Lower lobe of right lung (tissue), 2 donors: Measurements from ENCODE around the gene CDAN1. TPM values are rescaled to one million over a fixed set of nuclear protein-coding genes. Genes with fewer than 3 reads are reported as not detected.

Experiments
- ATAC-seq, 2 donors: fragments of 200-7000 bp; cut with Tn5 transposase; one replicate each; pipeline ENCODE4 v1.9.1; 2020 to 2022; ENCODE audit warnings: mild to moderate bottlenecking in 2 of 2, moderate library complexity in 2 of 2
- DNase-seq: peaks from one replicate; pipeline ENCODE4 v3.0.0-alpha.2; 2020
- H3K27ac ChIP-seq: fragments of 200-600 bp; one replicate; pipeline ENCODE4 v1.8.0; 2022
- H3K27me3 ChIP-seq: fragments of 200-600 bp; one replicate; pipeline ENCODE4 v1.8.0; 2022; ENCODE audit warnings: low read depth
- H3K36me3 ChIP-seq: fragments of 200-600 bp; one replicate; pipeline ENCODE4 v1.8.0; 2022; ENCODE audit warnings: mild to moderate bottlenecking
- H3K4me1 ChIP-seq: fragments of 200-600 bp; one replicate; pipeline ENCODE4 v1.8.0; 2022
- H3K4me3 ChIP-seq: fragments of 200-600 bp; one replicate; pipeline ENCODE4 v1.8.0; 2022; ENCODE audit warnings: mild to moderate bottlenecking
- H3K9me3 ChIP-seq: fragments of 200-600 bp; one replicate; pipeline ENCODE4 v1.8.0; 2022
- CTCF ChIP-seq: fragments of 200-600 bp; IDR thresholded peaks from one replicate; pipeline ENCODE4 v1.8.0; 2022; ENCODE audit warnings: antibody characterized with exemption, mild to moderate bottlenecking
- intact Hi-C: fragments of 100-400 bp; cut with DNase I; formaldehyde crosslinking; loops from one replicate; pipeline ENCODE4 v1.11.0; 2022
- total RNA-seq: library from RNA; stranded (reverse); fragmentation: NEBNext Ultra II Directional; extraction: Animal tissue kit (Norgen Biotek cat#: 25700); gene quantifications from one replicate; pipeline ENCODE4 v1.2.1, GENCODE V29; 2021
- donor health status: DM: no; HTN: yes; CAD: no; lungs with severe emphysema.

Gene CDAN1
- total RNA-seq, 1 donor from 2014 or later: 11.3 TPM

DNA sequence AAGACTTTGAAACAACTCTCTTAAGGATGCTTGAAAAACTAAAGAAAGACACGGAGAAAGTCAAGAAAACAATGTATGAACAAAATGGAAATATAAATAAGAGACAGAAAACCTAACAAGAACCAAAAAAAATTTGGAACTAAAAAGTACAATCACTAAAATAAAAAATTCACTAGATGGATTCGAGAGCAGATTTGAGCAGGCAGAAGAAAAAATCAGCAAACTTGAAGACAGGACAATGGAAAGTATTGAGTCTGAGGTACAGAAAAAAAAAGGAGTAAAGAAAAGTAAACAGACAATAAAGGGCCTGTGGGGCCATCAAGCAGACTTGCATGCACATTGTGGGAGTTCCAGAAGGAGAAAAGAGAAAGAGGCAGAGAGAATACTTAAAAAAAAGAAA, 13.4 kb upstream of the CDAN1 start:
- ATAC-seq (no peak), DNase-seq (no peak)
- no peak overlapping the region for H3K4me3 ChIP-seq
- no peak overlapping the region for H3K27ac ChIP-seq
- H3K27me3 ChIP-seq: no peaks in the 10 kb centered on the region
- H3K9me3 ChIP-seq: no peaks in the 10 kb centered on the region
- H3K36me3 ChIP-seq: peaks cover 24% of the 10 kb centered on the region
- no peaks in the 10 kb centered on the region for H3K4me1 ChIP-seq
- intact Hi-C loops: no loop called here
- no peak for TF ChIP-seq CTCF

DNA sequence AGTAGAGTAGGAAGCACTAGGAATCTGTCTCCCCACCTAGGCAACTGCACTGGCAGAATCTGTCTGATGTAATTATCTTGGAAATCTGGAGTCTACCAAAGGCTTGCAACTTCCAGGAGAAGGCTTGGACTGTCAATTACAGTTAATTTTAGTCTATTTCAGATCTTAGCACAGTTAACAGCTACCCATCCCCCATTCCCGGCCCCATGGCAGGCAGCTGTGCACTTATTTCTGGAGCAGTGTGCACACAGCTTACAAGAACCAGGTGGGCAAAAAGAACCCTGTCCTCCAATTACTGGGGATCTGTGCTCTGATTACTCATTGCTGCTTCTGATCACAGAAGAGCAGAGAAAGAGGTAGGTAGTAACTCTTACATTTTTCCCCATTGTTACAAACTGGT, 12.3 kb upstream of the CDAN1 start:
- no peak for TF ChIP-seq CTCF
- no peaks in the 10 kb centered on the region for H3K4me1 ChIP-seq
- no peak overlapping the region for H3K4me3 ChIP-seq
- H3K27me3 ChIP-seq: no peaks in the 10 kb centered on the region
- DNase-seq (no peak), ATAC-seq (no peak)
- no peaks in the 10 kb centered on the region for H3K9me3 ChIP-seq
- no peak overlapping the region for H3K27ac ChIP-seq
- intact Hi-C loops: no loop called here
- H3K36me3 ChIP-seq: peaks cover 26% of the 10 kb centered on the region

DNA sequence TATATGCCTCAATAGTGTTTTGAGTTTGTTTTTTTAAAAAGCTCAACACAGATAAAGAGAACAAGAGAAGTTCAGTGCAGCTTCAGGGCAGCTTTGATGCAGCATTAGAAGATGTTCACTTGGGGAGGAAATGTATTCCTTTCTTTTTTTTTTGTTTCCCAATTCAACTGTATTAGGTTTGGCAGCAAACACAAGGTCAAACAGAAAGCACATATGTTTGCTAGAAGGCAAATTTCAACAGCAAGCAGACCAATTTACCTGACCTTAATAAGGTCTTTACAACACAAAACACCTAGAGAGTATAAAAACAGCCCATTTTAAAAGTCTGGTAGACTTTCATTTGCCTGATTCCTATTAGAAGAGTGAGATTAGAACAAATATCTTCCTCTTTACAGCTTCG, 7.3 kb upstream of the CDAN1 start:
- Histone ChIP-seq H3K27me3 (no peaks in the 10 kb centered on the region), H3K27ac (no peak overlapping the region), H3K36me3 (peaks cover 9% of the 10 kb centered on the region), H3K4me3 (no peak overlapping the region), H3K4me1 (no peaks in the 10 kb centered on the region), H3K9me3 (no peaks in the 10 kb centered on the region)
- intact Hi-C loops: no loop called here
- ATAC-seq: no peak
- no peak for TF ChIP-seq CTCF
- no peak for DNase-seq

DNA sequence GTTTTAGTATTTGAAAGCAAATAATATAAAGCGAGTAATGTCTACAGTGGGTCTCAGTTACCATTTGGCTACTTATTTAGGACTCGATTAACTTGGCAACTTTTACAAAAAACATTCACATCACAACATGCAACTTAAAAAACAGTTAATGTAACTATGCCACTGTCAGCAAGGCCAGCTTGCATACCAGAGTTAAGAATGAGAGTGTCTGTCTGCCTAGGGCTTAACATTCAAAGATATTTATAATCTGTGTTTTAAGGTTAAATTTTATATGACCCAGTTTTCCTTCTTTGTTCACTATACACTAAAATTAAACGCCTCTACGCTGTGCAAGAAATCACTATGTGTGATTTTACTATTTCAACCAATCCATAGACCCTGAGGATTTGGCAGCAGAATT, 5.2 kb upstream of the CDAN1 start:
- Histone ChIP-seq H3K36me3 (peaks cover 9% of the 10 kb centered on the region), H3K4me1 (peaks cover 7% of the 10 kb centered on the region), H3K27ac (no peak overlapping the region), H3K9me3 (no peaks in the 10 kb centered on the region), H3K4me3 (no peak overlapping the region), H3K27me3 (no peaks in the 10 kb centered on the region)
- DNase-seq (no peak), ATAC-seq (no peak)
- intact Hi-C loops: no loop called here
- TF ChIP-seq CTCF: no peak

DNA sequence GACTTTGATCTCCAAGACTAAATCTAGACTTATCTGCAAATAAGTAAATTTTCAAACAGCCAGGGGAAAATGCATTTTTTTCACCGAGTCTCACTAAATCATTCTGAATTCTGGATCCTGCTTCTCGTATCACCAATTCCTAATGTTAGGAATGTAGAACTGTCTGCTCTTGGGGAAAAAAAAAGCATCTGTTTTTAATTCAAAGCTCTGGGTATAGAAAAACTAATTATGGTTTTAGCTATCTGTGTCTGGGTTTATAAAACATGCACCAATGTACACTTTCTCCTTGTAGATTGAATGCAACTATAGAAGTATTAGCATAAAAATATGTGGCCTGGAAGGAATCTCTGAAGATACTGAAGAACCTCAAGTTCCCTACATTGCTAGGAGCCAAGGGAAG, 4.8 kb upstream of the CDAN1 start:
- no peaks in the 10 kb centered on the region for H3K27me3 ChIP-seq
- intact Hi-C loops: no loop called here
- DNase-seq (no peak), ATAC-seq (no peak)
- H3K4me1 ChIP-seq: peaks cover 7% of the 10 kb centered on the region
- H3K36me3 ChIP-seq: peaks cover 9% of the 10 kb centered on the region
- no peak overlapping the region for H3K4me3 ChIP-seq
- no peaks in the 10 kb centered on the region for H3K9me3 ChIP-seq
- no peak overlapping the region for H3K27ac ChIP-seq
- TF ChIP-seq CTCF: no peak
